K562 (cell line): ENCODE data around the gene EHD2. TPM values are rescaled to one million over a fixed set of nuclear protein-coding genes. Genes with fewer than 3 reads are reported as not detected.

Source experiments
- ATAC-seq: fragments of 200-7000 bp; cut with Tn5 transposase; 3 replicates; pipeline ENCODE4 v1.9.1; 2020; ENCODE audit warnings: moderate library complexity
- BruUV-seq: library from RNA; stranded (reverse); fragments of 400-500 nt; replicated peaks from 2 replicates; lab custom pipeline; 2021; lab: Mats Ljungman, UMichigan
- CTCF ChIA-PET: fragments of 300-600 bp; formaldehyde crosslinking; extraction: SDS; loops from one replicate; lab custom pipeline; 2021; ENCODE audit warnings: low intra/inter-chr PET ratio; lab: Yijun Ruan, JAX
- POLR2A ChIA-PET: fragments of 300-600, 350-650 bp; sonication (Branson Sonifier 250); formaldehyde crosslinking; extraction: SDS; loops from one replicate; lab custom pipeline; 2021; ENCODE audit warnings: antibody characterized with exemption, inconsistent platforms; lab: Yijun Ruan, JAX
- DNase-seq, 4 experiments: peaks; one replicate each; pipeline versions ENCODE4 v3.0.0 to v3.0.0-alpha.2; 2011 to 2018; ENCODE audit warnings: low spot score in 3 of 4, mixed read lengths in 3 of 4; ENCODE audit errors: extremely low read depth in 1 of 4
- FAIRE-seq: peaks from 2 replicates; lab custom pipeline; 2011; peaks lifted over from hg19 to GRCh38; lab: Jason Lieb, UNC
- H2AFZ ChIP-seq: 2 replicates; pipeline ENCODE4 v1.6.0; 2011; ENCODE audit warnings: low read depth, low read length, control low read depth, inconsistent platforms
- H3K27ac ChIP-seq: fragments of 200-600 bp; 3 replicates; pipeline ENCODE4 v1.8.0; 2011; ENCODE audit warnings: low read depth, mild to moderate bottlenecking, control low read depth, inconsistent platforms, low read length, moderate library complexity, mixed read lengths; ENCODE audit errors: extremely low read depth
- H3K27me3 ChIP-seq, 2 experiments: fragments of 300-600 bp in 1 of 2; 2 replicates in 1 of 2; 3 replicates in 1 of 2; pipeline versions ENCODE4 v1.6.0 to v1.8.0; 2011; ENCODE audit warnings: inconsistent platforms in 2 of 2, low read length in 2 of 2, mild to moderate bottlenecking in 1 of 2, mixed read lengths in 1 of 2, moderate library complexity in 1 of 2; ENCODE audit not compliant: control insufficient read depth in 2 of 2, insufficient read depth in 2 of 2
- H3K36me3 ChIP-seq: fragments of 300-600 bp; 3 replicates; pipeline ENCODE4 v1.8.0; 2011; ENCODE audit warnings: mild to moderate bottlenecking, low read length, inconsistent platforms; ENCODE audit not compliant: control insufficient read depth, insufficient read depth
- H3K4me1 ChIP-seq, 2 experiments: fragments of 200-600 bp in 1 of 2; replicated peaks in 1 of 2; 2 replicates in 1 of 2; 3 replicates in 1 of 2; pipeline versions ENCODE4 v1.5.1 to v1.8.0; 2011; ENCODE audit warnings: inconsistent platforms in 2 of 2, low read length in 2 of 2, mild to moderate bottlenecking in 1 of 2, mixed read lengths in 1 of 2, moderate library complexity in 1 of 2; ENCODE audit not compliant: control insufficient read depth in 2 of 2, insufficient read depth in 2 of 2
- H3K4me2 ChIP-seq: 2 replicates; pipeline ENCODE4 v1.6.1; 2011; ENCODE audit warnings: low read length, control low read depth, inconsistent platforms, mixed read lengths; ENCODE audit not compliant: insufficient read depth
- H3K4me3 ChIP-seq: fragments of 200-600 bp; sonication (generic), shearing (Covaris generic); 2 replicates; pipeline ENCODE4 v1.5.1; 2016; ENCODE audit warnings: control low read depth, inconsistent platforms
- H3K79me2 ChIP-seq: fragments of 200-600 bp; 3 replicates; pipeline ENCODE4 v1.8.0; 2011; ENCODE audit warnings: low read length, inconsistent platforms; ENCODE audit not compliant: control insufficient read depth, insufficient read depth
- H3K9ac ChIP-seq, 2 experiments: 2 replicates each; pipeline versions ENCODE4 v1.6.0 to v1.6.1; 2011; ENCODE audit warnings: low read depth in 2 of 2, low read length in 2 of 2, control low read depth in 1 of 2, inconsistent platforms in 1 of 2, mild to moderate bottlenecking in 1 of 2, mixed read lengths in 1 of 2; ENCODE audit not compliant: insufficient read depth in 1 of 2
- H3K9me1 ChIP-seq: one replicate; pipeline ENCODE4 v1.6.0; 2011; ENCODE audit warnings: inconsistent platforms, mild to moderate bottlenecking, low read length, moderate library complexity; ENCODE audit not compliant: control insufficient read depth, insufficient read depth
- H3K9me3 ChIP-seq: replicated peaks from 2 replicates; pipeline ENCODE4 v1.5.1; 2011; ENCODE audit warnings: low read depth, low read length, inconsistent platforms; ENCODE audit not compliant: control insufficient read depth, insufficient read depth
- H4K20me1 ChIP-seq: replicated peaks from 2 replicates; pipeline ENCODE4 v1.6.1; 2011; ENCODE audit warnings: low read length, inconsistent platforms, mixed read lengths; ENCODE audit not compliant: control insufficient read depth, insufficient read depth
- ETV5 ChIP-seq: sonication (generic); formaldehyde crosslinking; IDR thresholded peaks from 2 replicates; pipeline ENCODE4 v1.4.0; 2020; ENCODE audit warnings: low read depth, mild to moderate bottlenecking, missing genetic modification reagents
- FOXA3 ChIP-seq, 2 experiments: fragments of 450-650 bp in 1 of 2; sonication (generic) in 1 of 2; formaldehyde crosslinking; IDR thresholded peaks in 1 of 2; conservative IDR thresholded peaks in 1 of 2; 2 replicates each; pipeline versions ENCODE4 v1.4.0 to v1.8.0; 2020 to 2022; ENCODE audit warnings: mild to moderate bottlenecking in 2 of 2, missing genetic modification reagents in 1 of 2
- HBP1 ChIP-seq: fragments of 450-650 bp; formaldehyde crosslinking; IDR thresholded peaks from 2 replicates; pipeline ENCODE4 v1.4.0; 2022; ENCODE audit warnings: missing genetic modification characterization
- PRMT5 ChIP-seq: sonication (generic); formaldehyde crosslinking; IDR thresholded peaks from 2 replicates; pipeline ENCODE4 v1.5.0; 2020; ENCODE audit warnings: missing genetic modification reagents
- TSHZ1 ChIP-seq: fragments of 250-450 bp; sonication (Bioruptor Pico); IDR thresholded peaks from 2 replicates; pipeline ENCODE4 v1.4.0; 2020; ENCODE audit warnings: mild to moderate bottlenecking, moderate library complexity
- ZNF253 ChIP-seq: fragments of 250-450 bp; sonication (Bioruptor Pico); conservative IDR thresholded peaks from 2 replicates; pipeline ENCODE4 v1.6.1; 2021; ENCODE audit warnings: mild to moderate bottlenecking
- WGBS: fragments of 100-300 bp; shearing (Covaris generic); methylation state at CpG from one replicate; pipeline ENCODE4 v1.1.6; 2016; ENCODE audit warnings: low coverage, mixed read lengths; ENCODE audit not compliant: insufficient coverage; ENCODE audit errors: missing lambda C conversion rate; 5-methylcytosine and 5-hydroxymethylcytosine counted together
- in situ Hi-C: fragments of 300-500 bp; cut with MboI; formaldehyde crosslinking; loops from 4 replicates; pipeline ENCODE4 v1.15.0; 2018; ENCODE audit warnings: inconsistent platforms, mixed read lengths
- intact Hi-C: fragments of 100-400 bp; cut with micrococcal nuclease; formaldehyde crosslinking; loops from 2 replicates; pipeline ENCODE4 v1.14.2; 2022
- polyA plus RNA-seq, 8 experiments: library from polyadenylated mRNA; depleted of rRNA in 4 of 8; stranded (reverse) in 5 of 8; unstranded in 3 of 8; fragments of >200 nt; fragmentation: Nextera tagmentation in 2 of 8; fragmentation: Illumina TruSeq in 1 of 8; extraction: Ambion mirVana in 2 of 8; extraction: Trizol in 1 of 8; gene quantifications; 2 replicates each; pipeline versions ENCODE4 v1.2.1 to v1.2.3, GENCODE V29; 2011 to 2014; ENCODE audit warnings: inconsistent platforms in 1 of 8, missing spikeins in 1 of 8
- total RNA-seq, 7 experiments: library from RNA; depleted of rRNA in 6 of 7; stranded (reverse); fragments of >200 nt in 6 of 7; fragmentation: Illumina TruSeq in 2 of 7; extraction: Trizol in 2 of 7; gene quantifications; 2 replicates each; pipeline versions ENCODE4 v1.2.1 to v1.2.3, GENCODE V29; 2011 to 2021; ENCODE audit warnings: low replicate concordance in 1 of 7
- TF ChIP-seq, protein P1 (sequence below), 2 experiments: fragments of 150-350 bp in 1 of 2; IDR thresholded peaks; 2 replicates each; pipeline ENCODE4 v1.6.1; 2012 to 2016; ENCODE audit warnings: low read depth in 2 of 2, low read length in 2 of 2, mild to moderate bottlenecking in 1 of 2, moderate library complexity in 1 of 2
- TF ChIP-seq, protein P2 (sequence below): fragments of 250-450 bp; sonication (Bioruptor Pico); IDR thresholded peaks from 2 replicates; pipeline ENCODE4 v1.4.0; 2020; ENCODE audit warnings: mild to moderate bottlenecking, moderate library complexity

EHD2 gene
- total and polyA plus RNA-seq, 9 of the 15 experiments (the other 6 are each of a cell fraction or from before 2014, with no cell fraction given) = 1.7 to 32.2 (median 3.0) TPM

GRCh38 chr19:47778049-47778953 is 65.1 kb downstream of the EHD2 start, which contains the start of gene SELENOW:
Gene SELENOW, plus strand, starts transcription at chr19:47778703. Its CDS starts 83 bp downstream, at chr19:47778786.
- peaks cover 27% of the 10 kb centered on the region; the same call in 2 of the 3 replicates for H3K36me3 ChIP-seq
- peak within 1 kb of the TSS; percentile 84 for H3K4me2 ChIP-seq
- intact Hi-C loops = no loop called here
- H4K20me1 ChIP-seq = no peaks in the 10 kb centered on the region
- peak; percentile 75 for FAIRE-seq
- no TSS peak for BruUV-seq
- ATAC-seq = peak; percentile 94
- H2AFZ ChIP-seq = peak within 1 kb of the TSS; percentile 96
- H3K9me3 ChIP-seq = no peaks in the 10 kb centered on the region
- WGBS = 1% methylated on average over 42 of the region's 65 CpGs
- in situ Hi-C loops = no loop called here
- H3K79me2 ChIP-seq = peaks cover 25% of the 10 kb centered on the region
- POLR2A ChIA-PET = interaction anchor here (0.6 to 1.4 kb wide), 3 partner anchors 9 to 59 kb away, joined by 3 to 6 read pairs (median 5); no protein-coding TSS in a partner anchor
- H3K4me3 ChIP-seq = peak within 1 kb of the TSS; percentile 95
- H3K27ac ChIP-seq = peak within 1 kb of the TSS; percentile 96
- H3K9me1 ChIP-seq = peaks cover 3% of the 10 kb centered on the region
- peak; percentile 88 to 94 (median 92) for DNase-seq
- CTCF ChIA-PET = interaction anchor here (1.5 kb wide), 1 partner anchor 11 kb away, joined by 7 read pairs; no protein-coding TSS in a partner anchor
- peaks cover 11 to 29% of the 10 kb centered on the region in 2 experiments; a peak in 3 of 5 replicates for H3K4me1 ChIP-seq
- H3K27me3 ChIP-seq = no peaks in the 10 kb centered on the region
- peak within 1 kb of the TSS; percentile 94 to 100 for H3K9ac ChIP-seq
- TF ChIP-seq HBP1 (CRISPR knock-in tag) (no peak), FOXA3 (CRISPR knock-in tag; conservative IDR thresholded peaks at IDR 0.05 in 1 of 2, IDR thresholded peaks at IDR 0.05 in 1 of 2) (no peak), ZNF253 (no peak), PRMT5 (CRISPR knock-in tag) (no peak), ETV5 (CRISPR knock-in tag) (no peak), TSHZ1 (CRISPR knock-in tag) (no peak)
- TF ChIP-seq, protein P1, sequence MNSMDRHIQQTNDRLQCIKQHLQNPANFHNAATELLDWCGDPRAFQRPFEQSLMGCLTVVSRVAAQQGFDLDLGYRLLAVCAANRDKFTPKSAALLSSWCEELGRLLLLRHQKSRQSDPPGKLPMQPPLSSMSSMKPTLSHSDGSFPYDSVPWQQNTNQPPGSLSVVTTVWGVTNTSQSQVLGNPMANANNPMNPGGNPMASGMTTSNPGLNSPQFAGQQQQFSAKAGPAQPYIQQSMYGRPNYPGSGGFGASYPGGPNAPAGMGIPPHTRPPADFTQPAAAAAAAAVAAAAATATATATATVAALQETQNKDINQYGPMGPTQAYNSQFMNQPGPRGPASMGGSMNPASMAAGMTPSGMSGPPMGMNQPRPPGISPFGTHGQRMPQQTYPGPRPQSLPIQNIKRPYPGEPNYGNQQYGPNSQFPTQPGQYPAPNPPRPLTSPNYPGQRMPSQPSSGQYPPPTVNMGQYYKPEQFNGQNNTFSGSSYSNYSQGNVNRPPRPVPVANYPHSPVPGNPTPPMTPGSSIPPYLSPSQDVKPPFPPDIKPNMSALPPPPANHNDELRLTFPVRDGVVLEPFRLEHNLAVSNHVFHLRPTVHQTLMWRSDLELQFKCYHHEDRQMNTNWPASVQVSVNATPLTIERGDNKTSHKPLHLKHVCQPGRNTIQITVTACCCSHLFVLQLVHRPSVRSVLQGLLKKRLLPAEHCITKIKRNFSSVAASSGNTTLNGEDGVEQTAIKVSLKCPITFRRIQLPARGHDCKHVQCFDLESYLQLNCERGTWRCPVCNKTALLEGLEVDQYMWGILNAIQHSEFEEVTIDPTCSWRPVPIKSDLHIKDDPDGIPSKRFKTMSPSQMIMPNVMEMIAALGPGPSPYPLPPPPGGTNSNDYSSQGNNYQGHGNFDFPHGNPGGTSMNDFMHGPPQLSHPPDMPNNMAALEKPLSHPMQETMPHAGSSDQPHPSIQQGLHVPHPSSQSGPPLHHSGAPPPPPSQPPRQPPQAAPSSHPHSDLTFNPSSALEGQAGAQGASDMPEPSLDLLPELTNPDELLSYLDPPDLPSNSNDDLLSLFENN (IDR thresholded peaks at IDR 0.05; ENCODE audit: low read depth in 2 of 2, low read length in 2 of 2) = no peak
- TF ChIP-seq, protein P2, sequence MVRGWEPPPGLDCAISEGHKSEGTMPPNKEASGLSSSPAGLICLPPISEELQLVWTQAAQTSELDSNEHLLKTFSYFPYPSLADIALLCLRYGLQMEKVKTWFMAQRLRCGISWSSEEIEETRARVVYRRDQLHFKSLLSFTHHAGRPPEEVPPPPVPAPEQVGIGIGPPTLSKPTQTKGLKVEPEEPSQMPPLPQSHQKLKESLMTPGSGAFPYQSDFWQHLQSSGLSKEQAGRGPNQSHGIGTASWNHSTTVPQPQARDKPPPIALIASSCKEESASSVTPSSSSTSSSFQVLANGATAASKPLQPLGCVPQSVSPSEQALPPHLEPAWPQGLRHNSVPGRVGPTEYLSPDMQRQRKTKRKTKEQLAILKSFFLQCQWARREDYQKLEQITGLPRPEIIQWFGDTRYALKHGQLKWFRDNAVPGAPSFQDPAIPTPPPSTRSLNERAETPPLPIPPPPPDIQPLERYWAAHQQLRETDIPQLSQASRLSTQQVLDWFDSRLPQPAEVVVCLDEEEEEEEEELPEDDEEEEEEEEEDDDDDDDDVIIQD (CRISPR knock-in tag) = no peak
